Hepatocyte (in vitro differentiated cells): ENCODE results near the gene UTS2R. TPM values are rescaled to one million over a fixed set of nuclear protein-coding genes. Genes with fewer than 3 reads are reported as not detected.

Experiments
- DNase-seq: peaks from one replicate; pipeline ENCODE4 v3.0.0-alpha.2; 2016; ENCODE audit warnings: low spot score
- H2AFZ ChIP-seq: fragments of 200-600 bp; sonication (generic); 2 replicates; pipeline ENCODE4 v1.6.0; 2016; ENCODE audit warnings: antibody characterized with exemption, mild to moderate bottlenecking
- H3K27ac ChIP-seq: fragments of 200-600 bp; sonication (generic); 2 replicates; pipeline ENCODE4 v1.5.1; 2016; ENCODE audit warnings: mild to moderate bottlenecking
- H3K27me3 ChIP-seq: fragments of 200-600 bp; sonication (generic); 2 replicates; pipeline ENCODE4 v1.6.1; 2016
- H3K36me3 ChIP-seq: fragments of 200-600 bp; sonication (generic); replicated peaks from 2 replicates; pipeline ENCODE4 v1.5.1; 2016; ENCODE audit warnings: low read depth; ENCODE audit not compliant: insufficient read depth
- H3K4me1 ChIP-seq: fragments of 200-600 bp; sonication (generic); 2 replicates; pipeline ENCODE4 v1.5.1; 2016; ENCODE audit warnings: mild to moderate bottlenecking, moderate library complexity; ENCODE audit not compliant: insufficient read depth
- H3K4me2 ChIP-seq: fragments of 200-600 bp; sonication (generic); 2 replicates; pipeline ENCODE4 v1.6.0; 2016
- H3K4me3 ChIP-seq: fragments of 200-600 bp; sonication (generic); 2 replicates; pipeline ENCODE4 v1.5.1; 2016; ENCODE audit warnings: mild to moderate bottlenecking
- H3K79me2 ChIP-seq: fragments of 200-600 bp; sonication (generic); 2 replicates; pipeline ENCODE4 v1.6.0; 2017; ENCODE audit warnings: mild to moderate bottlenecking
- H3K9me2 ChIP-seq: fragments of 200-600 bp; sonication (generic); replicated peaks from 2 replicates; pipeline ENCODE4 v1.6.0; 2017; ENCODE audit warnings: mild to moderate bottlenecking; ENCODE audit not compliant: insufficient read depth
- H3K9me3 ChIP-seq: fragments of 200-600 bp; sonication (generic); 2 replicates; pipeline ENCODE4 v1.5.1; 2016; ENCODE audit warnings: low read depth, mild to moderate bottlenecking
- H4K20me1 ChIP-seq: fragments of 200-600 bp; sonication (generic); 2 replicates; pipeline ENCODE4 v1.6.0; 2016; ENCODE audit warnings: mild to moderate bottlenecking; ENCODE audit not compliant: insufficient read depth, poor library complexity, severe bottlenecking
- EZH2 ChIP-seq: fragments of 200-600 bp; sonication (generic); IDR thresholded peaks from 2 replicates; pipeline ENCODE4 v1.6.1; 2016; ENCODE audit warnings: antibody characterized with exemption, mild to moderate bottlenecking, borderline replicate concordance
- EZH2phosphoT487 ChIP-seq: fragments of 200-600 bp; sonication (generic); IDR thresholded peaks from one replicate; pipeline ENCODE4 v1.6.1; 2018; ENCODE audit warnings: antibody characterized with exemption, mild to moderate bottlenecking, low read depth, moderate library complexity; ENCODE audit not compliant: unreplicated experiment, severe bottlenecking
- WGBS: methylation state at CpG from one replicate; pipeline ENCODE4 v1.1.6; 2016; ENCODE audit warnings: low lambda C conversion rate; ENCODE audit errors: missing lambda C conversion rate; 5-methylcytosine and 5-hydroxymethylcytosine counted together
- polyA plus RNA-seq: library from polyadenylated mRNA; unstranded; fragments of >200 nt; fragmentation: Nextera tagmentation; extraction: Ambion mirVana; gene quantifications from 2 replicates; pipeline ENCODE4 v1.2.1, GENCODE V29; 2016
- total RNA-seq: library from RNA; depleted of rRNA; stranded (reverse); fragments of >200 nt; gene quantifications from 2 replicates; pipeline ENCODE4 v1.2.3, GENCODE V29; 2014
- TF ChIP-seq, protein P1 (sequence below): fragments of 200-600 bp; sonication (generic); IDR thresholded peaks from 2 replicates; pipeline ENCODE4 v1.5.1; 2016; ENCODE audit warnings: antibody characterized with exemption, mild to moderate bottlenecking; ENCODE audit not compliant: poor library complexity

Gene UTS2R
- total and polyA plus RNA-seq, 2 experiments from 2014 or later, result 0.10 TPM; not detected in 1

DNA sequence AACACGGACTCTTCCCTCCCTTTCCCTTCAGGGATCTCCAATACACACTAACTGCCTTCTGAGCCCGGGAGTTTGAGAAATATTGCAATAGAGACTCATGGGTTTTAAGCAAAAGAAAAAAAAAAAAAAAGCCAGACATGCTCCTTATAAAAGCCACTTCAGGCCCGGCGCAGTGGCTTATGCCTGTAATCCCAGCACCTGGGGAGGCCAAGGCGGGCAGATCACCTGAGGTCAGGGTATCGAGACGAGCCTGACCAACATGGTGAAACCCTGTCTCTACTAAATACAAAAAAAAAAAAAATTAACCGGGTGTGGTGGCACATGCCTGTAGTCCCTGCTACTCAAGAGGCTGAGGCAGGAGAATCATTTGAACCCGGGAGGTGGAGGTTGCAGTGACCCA lies 44.2 kb downstream of the UTS2R start:
- TF ChIP-seq EZH2 (no peak), EZH2phosphoT487 (no peak)
- TF ChIP-seq, protein P1, sequence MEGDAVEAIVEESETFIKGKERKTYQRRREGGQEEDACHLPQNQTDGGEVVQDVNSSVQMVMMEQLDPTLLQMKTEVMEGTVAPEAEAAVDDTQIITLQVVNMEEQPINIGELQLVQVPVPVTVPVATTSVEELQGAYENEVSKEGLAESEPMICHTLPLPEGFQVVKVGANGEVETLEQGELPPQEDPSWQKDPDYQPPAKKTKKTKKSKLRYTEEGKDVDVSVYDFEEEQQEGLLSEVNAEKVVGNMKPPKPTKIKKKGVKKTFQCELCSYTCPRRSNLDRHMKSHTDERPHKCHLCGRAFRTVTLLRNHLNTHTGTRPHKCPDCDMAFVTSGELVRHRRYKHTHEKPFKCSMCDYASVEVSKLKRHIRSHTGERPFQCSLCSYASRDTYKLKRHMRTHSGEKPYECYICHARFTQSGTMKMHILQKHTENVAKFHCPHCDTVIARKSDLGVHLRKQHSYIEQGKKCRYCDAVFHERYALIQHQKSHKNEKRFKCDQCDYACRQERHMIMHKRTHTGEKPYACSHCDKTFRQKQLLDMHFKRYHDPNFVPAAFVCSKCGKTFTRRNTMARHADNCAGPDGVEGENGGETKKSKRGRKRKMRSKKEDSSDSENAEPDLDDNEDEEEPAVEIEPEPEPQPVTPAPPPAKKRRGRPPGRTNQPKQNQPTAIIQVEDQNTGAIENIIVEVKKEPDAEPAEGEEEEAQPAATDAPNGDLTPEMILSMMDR, result no peak
- no peaks in the 10 kb centered on the region for H3K27me3 ChIP-seq
- whole genome bisulfite sequencing, result 97% methylated on average over 9 of the region's 9 CpGs
- peaks cover 13% of the 10 kb centered on the region for H3K79me2 ChIP-seq
- no peaks in the 10 kb centered on the region for H3K9me2 ChIP-seq
- no peak overlapping the region for H3K27ac ChIP-seq
- peaks cover 11% of the 10 kb centered on the region for H3K4me1 ChIP-seq
- H3K4me3 ChIP-seq, result no peak overlapping the region
- no peak overlapping the region for H2AFZ ChIP-seq
- peaks cover 12% of the 10 kb centered on the region for H4K20me1 ChIP-seq
- DNase-seq, result no peak
- H3K9me3 ChIP-seq, result no peaks in the 10 kb centered on the region
- no peaks in the 10 kb centered on the region for H3K36me3 ChIP-seq
- no peak overlapping the region for H3K4me2 ChIP-seq

DNA sequence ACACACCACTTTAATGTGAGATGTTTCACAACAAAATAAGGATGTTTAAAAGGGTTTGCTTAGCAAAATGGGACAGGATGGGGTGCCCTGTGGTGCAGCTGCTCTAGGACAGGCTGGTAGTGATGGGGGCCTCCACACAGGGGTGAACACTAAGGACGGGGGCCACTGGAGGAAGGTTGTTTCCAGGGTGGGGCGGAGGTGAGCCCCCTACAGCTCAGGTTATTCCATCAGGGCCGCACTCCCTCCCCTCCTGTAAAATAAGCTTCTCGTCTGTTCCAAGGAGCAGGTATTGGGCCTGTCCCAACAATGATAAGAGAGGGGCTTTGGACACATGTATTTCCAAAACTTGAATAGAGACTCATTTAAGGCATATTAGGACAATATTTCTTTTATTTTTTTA lies 44.7 kb downstream of the UTS2R start:
- TF ChIP-seq, protein P1, result no peak
- no peak for TF ChIP-seq EZH2
- no peak for DNase-seq
- Histone ChIP-seq H3K4me1 (peaks cover 11% of the 10 kb centered on the region), H3K27ac (no peak overlapping the region), H2AFZ (no peak overlapping the region), H3K79me2 (peaks cover 13% of the 10 kb centered on the region), H3K9me2 (no peaks in the 10 kb centered on the region), H3K36me3 (no peaks in the 10 kb centered on the region), H4K20me1 (peaks cover 12% of the 10 kb centered on the region), H3K4me3 (no peak overlapping the region), H3K4me2 (no peak overlapping the region), H3K27me3 (no peaks in the 10 kb centered on the region), H3K9me3 (no peaks in the 10 kb centered on the region)
- WGBS, result 94% methylated on average over 4 of the region's 4 CpGs

DNA sequence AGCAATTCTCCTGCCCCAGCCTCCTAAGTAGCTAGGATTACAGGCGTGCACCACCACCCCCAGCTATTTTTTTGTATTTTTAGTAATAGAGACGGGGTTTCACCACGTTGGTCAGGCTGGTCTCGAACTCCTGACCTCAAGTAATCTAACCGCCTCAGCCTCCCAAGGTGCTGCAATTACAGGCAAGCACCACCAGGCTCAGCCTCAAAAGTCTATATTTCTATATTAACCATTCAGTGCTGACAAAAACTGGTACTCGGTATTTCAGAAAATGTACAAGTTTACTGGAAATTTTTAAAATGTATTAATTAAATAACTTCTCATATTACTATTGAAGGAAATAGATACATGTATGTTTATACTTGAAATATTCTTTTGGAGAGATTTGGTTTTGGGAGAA lies 45.2 kb downstream of the UTS2R start:
- no peak overlapping the region for H3K4me2 ChIP-seq
- no peaks in the 10 kb centered on the region for H3K9me2 ChIP-seq
- no peak overlapping the region for H3K27ac ChIP-seq
- TF ChIP-seq EZH2 (no peak), EZH2phosphoT487 (no peak)
- TF ChIP-seq, protein P1, result no peak
- H3K4me1 ChIP-seq, result peaks cover 11% of the 10 kb centered on the region
- H4K20me1 ChIP-seq, result peaks cover 12% of the 10 kb centered on the region
- H3K79me2 ChIP-seq, result peaks cover 13% of the 10 kb centered on the region
- H2AFZ ChIP-seq, result no peak overlapping the region
- no peaks in the 10 kb centered on the region for H3K27me3 ChIP-seq
- no peaks in the 10 kb centered on the region for H3K36me3 ChIP-seq
- no peak overlapping the region for H3K4me3 ChIP-seq
- no peak for DNase-seq
- H3K9me3 ChIP-seq, result no peaks in the 10 kb centered on the region
- WGBS, result 93% methylated on average over 6 of the region's 6 CpGs
